Measurements from ENCODE around the gene GNB1.

The GNB1 gene

DNA sequence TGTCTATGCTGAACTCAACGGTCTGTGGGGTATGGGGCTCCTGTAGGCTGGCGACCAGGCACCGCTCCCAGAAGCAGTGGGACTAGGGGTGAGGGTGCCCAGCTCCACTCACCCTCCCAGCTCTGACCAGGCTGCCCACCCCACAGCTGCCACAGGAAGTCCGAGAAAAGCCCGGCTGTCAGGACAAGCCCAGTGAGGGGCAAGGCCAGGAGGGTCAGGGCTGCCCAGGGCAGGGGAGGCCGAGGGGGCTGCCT is 31.7 kb upstream of the GNB1 start:
- no peak for DNase-seq

DNA sequence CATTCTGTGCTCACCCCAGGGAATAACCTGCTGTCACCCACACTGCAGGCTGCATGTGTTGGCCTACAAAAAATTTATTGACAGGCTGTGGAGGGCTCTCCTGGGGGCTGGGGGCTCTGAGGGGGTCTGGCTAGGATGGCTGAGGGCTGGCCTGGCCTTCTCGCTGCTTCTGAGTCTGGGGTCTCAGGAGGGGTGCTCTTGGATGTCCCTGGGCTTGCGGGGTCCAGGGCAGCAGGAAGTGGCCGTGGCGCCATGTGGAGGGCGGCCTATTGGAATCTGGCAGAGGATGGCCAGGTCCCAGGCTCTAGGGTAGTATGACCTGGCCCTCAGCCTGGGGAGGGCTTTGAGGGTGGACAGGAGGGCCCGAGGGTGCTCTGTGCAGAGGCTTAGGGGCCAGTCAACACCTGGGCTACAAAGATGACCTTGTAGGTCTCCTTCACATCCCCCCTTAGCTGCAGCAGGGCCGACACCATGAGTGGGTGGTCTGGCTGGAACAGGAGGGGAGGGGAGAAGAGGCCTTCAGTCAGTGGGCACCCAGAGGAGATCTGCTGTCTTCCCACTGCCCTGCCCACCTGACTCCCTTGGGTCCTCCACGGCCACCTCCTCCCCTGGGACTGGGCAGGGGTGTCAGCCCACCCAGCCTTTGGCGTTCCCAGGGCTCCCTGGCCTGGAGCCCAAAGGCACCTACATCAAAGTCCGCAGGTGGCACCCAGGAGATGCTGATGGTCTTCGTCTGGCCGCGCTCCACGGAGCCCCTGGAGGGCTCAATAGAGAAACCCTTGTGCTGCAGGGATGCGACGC is 31.2 kb upstream of the GNB1 start:
- no peak for DNase-seq

DNA sequence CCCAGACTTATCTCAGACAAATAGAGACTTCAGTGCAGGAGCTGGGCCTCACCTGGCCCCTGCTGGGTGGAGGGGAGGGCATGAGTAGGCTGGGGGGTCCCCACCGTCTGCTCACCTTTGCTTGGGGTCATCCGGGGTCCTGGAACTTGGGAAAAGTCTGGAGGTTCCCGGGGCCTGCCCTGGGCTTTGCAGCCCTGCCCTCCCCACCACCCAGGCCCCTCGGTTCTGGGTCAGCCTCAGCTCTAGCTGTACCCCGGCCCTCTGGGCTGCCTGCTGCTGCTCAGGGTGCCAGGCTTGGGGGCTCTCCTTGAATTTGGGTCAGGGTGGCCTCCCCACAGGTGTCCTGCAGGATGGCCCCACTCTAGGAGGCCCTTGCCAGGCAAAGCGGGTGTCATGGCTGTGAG is 30.6 kb upstream of the GNB1 start:
- no peak for DNase-seq

DNA sequence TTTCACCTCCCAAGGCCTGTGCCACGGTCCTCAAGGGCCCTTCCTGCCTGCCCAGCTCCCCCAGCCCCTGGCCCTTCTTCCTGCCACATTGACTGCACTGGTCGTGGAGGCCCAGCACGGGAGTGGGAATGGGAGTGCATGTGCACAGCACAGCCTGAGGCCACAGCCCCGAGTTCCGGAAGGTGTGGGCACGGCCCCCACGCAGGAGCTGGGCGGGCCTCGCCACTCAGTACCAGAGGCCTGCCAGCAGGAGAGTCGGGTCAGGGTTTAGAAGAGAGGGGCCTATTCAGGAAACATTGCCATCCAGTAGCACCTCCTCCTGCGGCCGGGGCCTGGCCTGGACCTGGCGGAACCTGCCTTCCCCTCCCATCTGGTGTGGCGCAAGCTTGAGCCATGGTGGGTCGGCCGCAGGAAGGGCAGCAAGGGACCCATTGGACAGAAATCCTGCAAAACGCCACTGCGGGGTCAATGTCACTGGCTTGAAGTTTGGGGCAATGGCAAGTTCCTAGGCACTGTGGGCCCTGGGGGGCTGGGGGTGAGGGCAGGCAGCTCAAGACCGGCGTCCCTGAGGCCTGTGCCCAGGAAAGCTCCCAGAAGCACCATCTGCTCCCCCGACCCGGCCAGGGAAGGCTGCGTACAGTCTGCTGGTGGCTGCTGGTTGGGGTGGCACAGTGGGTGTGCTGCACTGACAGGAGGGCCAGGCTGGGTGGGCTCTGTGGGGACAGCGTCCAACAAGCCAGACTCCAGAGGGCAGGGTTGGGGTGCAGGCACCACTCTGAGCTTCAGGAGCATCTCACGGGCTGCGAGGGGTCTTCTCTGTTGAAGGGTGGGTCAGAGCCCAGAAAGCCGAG is 29.9 kb upstream of the GNB1 start:
- DNase-seq, result no peak

DNA sequence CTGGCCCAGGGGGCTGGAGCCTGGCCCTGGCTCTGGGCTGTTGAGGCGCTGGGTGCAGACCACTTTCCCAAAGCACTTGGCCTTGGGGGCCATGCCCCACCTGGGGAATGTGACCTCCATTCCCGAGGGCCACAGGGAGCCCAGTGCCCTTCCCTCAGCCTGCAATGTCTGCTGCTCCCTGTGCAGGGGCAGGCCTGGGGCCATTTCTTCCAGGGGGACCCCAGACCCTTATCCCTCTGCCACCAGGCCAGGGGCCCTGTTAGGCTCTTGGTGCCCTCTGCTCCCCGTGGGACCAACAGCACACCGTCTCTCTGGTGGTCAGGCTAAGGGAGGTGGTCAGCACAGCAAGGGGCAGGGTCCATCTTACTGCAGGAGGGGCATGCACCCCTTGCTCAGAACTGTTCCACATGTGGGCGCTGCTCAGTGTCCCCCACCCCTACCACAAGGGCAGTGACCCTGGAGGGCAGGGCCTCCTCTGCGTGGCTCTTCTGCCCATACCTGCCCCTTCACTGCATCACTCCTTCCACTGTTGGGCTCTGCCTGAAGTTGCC is 29.2 kb upstream of the GNB1 start:
- no peak for DNase-seq

DNA sequence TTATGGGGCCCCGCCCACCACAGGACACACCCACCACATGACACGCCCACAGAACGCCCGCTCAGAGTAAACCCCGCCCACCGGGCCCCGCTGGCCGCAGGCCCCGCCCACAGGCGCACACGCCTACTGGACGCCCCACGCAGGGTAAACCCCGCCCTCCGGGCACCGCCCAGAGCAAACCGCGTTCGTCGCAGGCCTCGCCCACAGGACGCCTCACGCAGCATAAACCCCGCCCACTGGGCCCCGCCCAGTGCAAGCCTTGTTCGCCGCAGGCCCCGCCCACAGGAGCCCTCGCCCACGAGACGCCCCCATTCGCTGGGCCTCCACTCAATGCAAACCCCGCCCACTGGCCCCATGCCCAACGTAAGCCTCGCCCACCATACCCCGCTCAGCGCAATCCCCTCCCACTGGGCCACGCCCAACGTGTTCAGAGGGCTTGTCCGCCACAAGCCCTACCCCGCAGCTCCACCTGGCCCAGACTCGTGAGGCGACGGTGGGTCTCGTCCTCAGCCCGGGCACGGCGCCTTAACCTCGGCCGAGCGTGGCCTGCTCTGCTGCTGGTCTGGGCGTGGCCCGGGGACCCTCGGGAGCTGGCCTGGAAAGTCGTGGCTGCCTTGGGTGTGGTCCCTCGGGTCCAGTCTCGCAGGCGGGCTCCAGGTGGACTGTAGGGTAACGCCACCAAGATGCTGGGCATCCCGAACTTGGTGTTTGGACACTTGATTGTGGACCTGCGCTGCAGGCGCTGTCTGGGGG is 28.6 kb upstream of the GNB1 start:
- peak; percentile 98 for DNase-seq

DNA sequence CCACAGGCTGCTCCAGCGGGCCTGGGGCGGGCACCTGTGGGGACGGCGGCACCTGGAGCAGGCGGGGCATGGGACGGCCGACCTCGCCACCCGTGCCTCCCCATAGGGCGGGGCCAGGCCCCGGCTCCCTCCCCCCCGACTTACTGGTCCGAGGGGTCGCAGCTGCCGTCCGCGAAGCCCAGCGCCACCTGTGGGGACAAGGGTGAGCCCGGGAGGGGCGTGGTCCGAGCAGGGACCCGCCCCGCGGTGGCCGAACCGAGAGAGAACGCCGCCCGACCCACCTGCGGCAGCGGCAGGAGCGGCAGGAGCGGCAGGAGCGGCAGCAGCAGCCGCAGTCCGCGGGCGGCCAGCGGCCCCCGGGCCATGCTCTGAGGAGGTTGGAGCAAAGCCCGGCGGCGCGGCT is 28.0 kb upstream of the GNB1 start, which contains the start of gene TMEM52:
TSS of gene TMEM52 (minus strand) at position 379 of the 403 bp plus-strand sequence. CDS start at position 365, 14 bp downstream.
- DNase-seq, result no peak

DNA sequence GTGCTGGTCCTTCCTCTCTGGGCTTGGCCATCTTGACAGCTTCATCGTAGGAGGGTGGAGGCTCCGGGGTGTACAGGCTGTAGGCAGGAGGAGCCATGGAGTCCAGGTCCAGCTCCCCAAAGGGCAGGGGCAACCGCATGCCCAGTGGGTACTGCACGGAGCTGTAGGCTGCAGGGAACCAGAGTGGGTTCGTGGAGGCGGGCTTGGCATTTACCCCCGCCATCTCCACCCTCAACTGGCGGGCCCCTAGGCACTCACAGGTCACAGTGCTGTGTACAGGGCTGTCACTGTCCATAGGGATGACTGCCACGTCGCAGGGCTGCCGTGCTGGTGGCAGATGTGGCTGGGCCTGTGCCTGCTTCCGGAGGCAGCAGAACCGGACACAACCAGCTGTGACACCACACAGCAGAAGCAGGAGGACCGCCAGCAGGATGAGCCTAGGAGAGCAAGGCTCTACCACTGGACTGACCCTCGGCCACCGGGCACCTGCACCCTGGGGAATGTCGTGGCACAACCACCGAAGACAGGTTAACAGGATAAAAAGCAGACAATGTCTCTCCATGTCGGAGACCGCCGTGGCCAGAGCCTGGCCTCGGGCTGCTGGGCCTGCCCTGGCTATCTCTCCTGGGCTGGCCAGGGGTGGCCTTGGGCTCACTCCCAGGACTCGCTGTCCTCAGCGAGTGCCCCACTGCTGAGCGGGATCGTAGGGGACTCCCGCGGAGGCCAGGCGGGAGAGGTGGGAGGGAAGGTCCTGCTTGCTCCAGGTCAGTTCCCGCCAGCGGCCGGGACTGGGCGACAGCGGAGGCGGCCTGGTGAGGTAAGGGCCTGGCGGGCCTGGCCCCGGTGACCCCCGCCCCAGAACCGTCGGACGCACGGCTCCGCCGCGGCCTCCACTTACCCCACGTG is 27.4 kb upstream of the GNB1 start:
- DNase-seq, result no peak

DNA sequence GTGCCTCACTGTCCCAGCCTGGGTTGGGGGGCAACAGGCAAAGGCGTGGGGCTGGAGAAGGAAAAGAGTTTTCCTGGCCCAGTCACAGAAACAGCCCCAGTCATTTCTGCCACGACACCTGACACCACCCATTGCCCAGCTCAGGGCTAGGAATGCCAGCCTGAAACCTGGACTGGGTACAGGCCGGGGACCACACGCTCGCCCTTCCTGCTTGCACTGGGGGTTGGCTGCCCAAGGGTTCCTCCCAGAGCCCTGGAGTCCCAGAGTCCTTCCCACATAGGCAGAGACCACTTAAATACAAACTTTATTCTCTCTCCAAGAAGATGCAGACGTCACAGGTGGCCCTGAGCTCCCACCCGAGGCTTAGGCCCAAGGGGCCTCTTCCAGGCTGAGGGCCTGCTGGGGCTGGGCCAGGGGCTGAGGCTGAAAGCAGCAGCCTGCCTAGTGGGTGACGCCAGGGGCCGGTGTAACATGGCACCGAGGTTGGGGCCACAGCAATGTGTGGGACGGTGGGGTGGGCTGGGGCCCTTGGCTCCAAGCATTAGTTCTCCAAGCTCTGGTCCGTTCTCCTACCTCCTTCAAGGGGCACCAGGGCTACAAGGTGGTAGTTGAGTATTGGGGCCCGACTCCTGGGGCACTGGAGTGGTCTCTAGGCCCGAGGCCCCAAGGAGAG is 26.6 kb upstream of the GNB1 start:
- no peak for DNase-seq

DNA sequence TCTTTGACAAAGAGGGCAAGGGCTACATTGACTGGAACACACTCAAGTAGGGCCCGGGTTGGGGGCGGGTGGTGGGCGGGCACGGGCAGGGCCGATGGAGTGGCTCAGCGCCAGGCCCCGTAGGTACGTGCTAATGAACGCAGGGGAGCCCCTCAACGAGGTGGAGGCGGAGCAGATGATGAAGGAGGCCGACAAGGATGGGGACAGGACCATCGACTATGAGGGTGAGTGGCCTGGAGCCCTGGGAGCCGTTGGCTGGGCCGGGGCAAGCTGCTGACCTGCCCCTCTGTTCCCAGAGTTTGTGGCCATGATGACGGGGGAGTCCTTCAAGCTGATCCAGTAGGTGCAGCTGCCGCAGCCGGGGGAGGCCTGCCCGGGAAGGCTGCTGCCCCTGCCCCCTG is 26.0 kb upstream of the GNB1 start:
- no peak for DNase-seq

DNA sequence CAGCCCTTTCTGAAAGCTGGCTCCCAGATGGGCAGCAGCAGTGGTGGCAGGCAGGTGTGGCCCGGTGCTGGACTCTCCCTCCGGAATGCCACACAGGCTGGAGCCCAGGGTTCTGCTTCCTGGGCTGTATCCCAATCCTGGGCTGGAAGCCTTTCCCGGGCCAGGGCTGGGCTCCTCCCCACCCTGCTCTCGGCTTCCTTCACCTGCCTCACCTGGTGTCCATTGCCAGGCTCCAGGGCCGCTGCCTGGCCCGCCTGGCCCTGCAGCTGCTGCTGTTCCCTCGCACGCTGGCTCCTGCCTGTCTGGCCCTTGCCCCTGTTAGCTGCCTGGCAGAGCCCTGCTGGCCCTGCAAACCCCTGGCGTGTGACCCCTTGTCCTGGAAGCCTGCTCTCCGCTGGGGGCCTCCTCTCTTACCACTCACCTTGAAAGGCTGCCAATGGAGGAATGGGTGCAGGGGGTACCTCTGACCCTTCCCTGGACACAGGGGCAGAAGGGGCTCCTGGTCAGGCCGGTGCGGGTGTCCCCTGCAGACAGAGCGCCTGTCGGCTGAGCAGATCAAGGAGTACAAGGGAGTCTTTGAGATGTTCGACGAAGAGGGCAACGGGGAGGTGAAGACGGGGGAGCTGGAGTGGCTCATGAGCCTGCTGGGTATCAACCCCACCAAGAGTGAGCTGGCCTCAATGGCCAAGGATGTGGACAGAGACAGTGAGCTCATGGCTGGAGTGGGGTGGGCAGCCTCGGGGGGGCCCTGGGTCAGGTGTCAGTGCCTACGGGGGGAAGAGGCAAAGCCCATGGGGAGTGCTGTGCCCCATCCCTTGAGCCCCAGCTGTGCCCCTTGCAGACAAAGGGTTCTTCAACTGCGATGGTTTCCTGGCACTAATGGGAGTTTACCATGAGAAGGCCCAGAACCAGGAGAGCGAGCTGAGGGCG is 25.3 kb upstream of the GNB1 start:
- no peak for DNase-seq

DNA sequence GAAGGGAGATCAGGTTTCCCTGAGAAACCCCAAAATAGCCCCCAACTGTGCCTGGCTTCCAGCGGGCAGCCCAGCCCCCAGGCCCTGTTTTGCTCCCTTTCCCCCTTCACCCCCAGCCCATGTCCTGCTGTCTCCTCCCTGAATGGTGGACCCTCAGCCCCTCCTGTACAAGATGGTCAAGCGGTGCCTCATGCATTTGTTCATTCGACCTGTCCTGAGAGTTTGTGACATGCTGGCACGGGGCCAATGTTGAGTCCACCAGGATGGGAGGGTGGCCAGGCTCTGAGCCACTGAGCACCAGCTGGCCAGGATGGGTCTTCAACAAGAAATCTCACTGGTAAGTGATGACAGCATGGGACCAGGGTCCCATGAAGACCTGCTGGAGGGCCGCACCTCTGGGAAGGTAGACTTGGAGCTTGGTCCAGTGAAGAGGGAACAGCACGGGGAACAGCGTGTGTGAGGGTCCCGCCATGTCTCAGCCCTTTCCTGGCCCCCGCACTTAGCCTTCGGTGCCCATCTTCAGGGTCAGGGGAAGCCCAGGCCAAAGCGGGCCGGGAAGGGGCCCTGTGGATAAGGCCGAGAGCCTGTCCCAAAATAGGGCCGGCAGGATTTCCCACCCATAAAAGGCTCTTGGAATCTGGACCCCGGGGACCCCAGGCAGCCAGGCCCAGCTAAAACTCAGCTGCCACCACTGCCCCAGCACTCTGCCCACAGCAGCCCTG is 24.2 kb upstream of the GNB1 start, which contains the start of gene CALML6:
TSS of gene CALML6 (plus strand) at position 290 of the 722 bp plus-strand sequence. CDS start at position 311, 21 bp downstream.
- DNase-seq, result no peak

DNA sequence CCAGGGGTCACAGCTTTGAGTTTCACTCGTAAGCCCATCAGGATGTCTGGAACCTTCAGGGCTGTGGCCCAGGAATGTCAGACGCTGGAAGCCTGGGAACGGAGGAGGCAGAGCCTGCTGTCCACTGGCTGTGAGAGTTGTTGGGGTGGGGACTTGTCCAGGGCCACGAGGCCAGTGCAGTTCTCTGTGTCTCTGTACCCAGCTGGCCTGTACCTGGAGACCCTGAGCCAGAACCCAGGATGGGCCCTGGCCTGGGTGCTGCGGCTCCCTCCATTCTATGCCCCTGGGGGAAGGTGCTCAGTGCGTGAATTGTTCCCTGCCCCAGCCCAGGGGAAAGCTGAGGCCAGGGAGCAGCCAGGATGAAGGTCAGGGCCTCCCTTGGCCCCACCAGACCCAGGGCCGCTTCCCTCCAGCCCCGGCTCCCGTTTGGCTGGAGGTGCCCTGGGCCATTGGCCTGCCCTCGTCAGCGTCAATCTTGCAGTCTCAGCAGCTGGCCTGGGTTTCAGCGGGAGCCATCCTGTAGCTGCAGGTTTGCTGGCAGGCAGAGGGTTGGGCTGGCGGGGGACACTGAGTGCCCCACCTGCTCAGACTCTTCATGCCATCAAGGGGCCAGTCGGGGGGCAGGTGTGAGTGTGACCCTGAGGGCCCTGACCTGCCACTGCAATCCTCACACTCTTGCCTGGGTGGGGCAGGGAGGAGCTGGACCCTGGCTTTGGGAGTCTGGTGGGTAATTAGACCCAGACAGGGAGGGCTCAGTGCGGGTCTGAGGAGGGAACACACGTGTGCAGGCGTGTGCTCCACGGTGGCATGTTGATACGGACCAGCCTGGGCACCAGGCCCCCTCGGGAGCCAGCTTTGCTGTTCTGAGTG is 23.4 kb upstream of the GNB1 start:
- no peak for DNase-seq

DNA sequence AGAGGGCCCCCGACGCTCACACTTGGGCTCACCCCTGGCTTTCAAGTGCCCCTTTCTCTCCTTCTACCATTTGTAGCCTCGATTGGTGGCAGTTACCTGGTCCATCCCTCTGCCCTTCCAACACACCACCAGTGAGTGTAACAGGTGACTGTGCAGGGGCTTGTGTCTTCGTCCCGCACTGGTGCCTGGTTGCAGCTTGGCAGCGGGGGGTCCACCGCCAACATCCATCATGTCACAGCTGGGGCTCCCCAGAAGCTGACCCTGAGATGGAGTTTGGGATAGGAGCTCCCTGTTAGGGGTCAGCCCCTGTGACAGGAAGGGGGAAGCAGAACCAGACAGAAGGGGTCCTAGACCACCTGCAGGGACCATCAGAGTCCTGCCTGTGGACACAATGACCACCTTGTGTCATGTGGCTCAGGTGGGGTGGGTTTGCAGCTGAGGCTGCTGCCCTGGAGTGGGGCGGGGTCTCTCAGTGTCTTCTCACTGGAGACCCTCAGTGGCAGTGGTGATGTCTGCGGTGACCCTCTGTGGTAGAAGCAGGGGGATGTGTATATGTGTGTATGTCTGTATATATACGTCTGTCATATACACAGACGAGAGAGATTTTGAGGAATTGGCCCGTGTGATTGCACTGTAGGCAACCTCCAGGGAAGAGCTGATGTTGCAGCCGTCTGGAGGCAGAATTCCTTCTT is 20.6 kb upstream of the GNB1 start:
- DNase-seq, result no peak

DNA sequence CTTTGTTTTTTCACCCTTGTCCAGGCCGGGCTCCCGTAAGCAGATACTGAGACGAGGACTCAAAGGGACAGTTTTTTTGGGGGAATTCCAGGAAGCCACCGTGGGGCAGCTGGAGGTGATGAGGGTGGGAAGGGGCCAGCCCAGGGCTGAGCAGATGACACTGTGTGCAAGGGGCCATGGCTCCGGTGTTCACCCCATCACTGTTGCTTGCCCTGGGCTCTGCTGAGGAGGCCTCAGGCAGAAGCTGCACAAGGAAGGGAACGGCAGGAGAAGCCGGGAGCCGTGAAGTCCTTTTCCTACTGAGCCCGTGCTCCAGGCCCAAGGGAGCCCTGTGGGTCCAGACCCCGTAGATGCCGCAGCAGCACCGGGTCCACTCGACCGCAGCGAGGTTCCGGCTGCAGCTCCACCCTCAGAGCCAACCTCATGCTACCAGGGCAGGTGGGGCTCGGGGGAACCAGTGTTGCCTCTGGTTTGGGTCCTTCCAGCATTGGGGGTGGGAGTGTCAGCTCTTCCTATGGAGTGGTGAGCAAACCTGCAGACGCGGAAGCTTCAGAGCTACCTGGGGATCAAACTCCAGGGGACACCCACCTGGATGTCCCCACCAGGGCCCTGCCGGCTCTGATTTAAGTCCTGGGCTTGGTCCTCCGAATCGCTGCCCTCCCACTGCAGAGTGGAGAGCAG is 19.9 kb upstream of the GNB1 start:
- no peak for DNase-seq

DNA sequence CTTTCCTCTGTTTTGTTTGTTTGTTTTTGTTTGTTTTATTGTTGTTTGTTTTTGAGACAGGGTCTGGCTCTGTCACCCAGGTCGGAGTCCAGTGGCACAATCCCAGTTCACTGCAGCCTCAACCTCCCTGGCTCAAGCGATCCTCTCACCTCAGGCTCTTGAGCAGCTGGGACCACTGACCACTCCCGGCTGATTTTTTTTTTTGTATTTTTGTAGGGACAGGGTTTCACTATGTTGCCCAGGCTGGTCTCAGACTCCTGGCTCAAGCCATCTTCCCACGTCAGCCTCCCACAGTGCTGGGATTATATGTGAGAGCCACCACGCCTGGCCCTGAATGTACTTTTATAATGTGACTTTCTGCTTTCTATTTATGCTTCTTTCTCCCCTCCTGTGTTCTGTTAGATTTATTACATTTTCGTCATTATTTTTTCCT is 19.2 kb upstream of the GNB1 start:
- no peak for DNase-seq

DNA sequence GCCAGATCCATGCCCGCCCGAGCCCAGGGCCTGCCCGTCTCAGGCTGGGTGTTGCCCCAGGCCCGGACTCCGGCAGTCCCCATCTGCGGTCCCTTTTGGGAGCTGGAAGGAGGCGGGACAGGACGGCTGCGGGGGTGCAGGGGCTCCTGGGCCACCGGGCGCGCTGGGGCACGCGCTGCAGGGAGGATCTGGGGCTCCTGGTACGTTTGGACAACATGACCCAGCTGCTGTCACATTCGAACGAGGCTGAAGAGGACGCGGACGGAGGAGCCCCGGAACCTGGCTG is 17.6 kb upstream of the GNB1 start:
- DNase-seq, result no peak
